GM12875 (cell line): ENCODE results near the gene ZNF408.
"Not testable (repeated sequence)": the region's sequence is repeated elsewhere in the genome, so short reads cannot be mapped to it uniquely, and the experiment has no call there.

Experiments
- H3K4me3 ChIP-seq: one replicate; pipeline ENCODE4 v1.5.1; 2011; ENCODE audit warnings: low read depth, low read length, control low read depth
- CTCF ChIP-seq: IDR thresholded peaks from 2 replicates; pipeline ENCODE4 v1.5.1; 2011; ENCODE audit warnings: low read depth, mild to moderate bottlenecking, control low read depth, inconsistent platforms, low read length, moderate library complexity, borderline replicate concordance; ENCODE audit not compliant: insufficient read depth

ZNF408 gene

GRCh38 chr11:46711303-46711702 is 10.5 kb downstream of the ZNF408 start:
- H3K4me3 ChIP-seq = no peak overlapping the region
- no peak for TF ChIP-seq CTCF

DNA sequence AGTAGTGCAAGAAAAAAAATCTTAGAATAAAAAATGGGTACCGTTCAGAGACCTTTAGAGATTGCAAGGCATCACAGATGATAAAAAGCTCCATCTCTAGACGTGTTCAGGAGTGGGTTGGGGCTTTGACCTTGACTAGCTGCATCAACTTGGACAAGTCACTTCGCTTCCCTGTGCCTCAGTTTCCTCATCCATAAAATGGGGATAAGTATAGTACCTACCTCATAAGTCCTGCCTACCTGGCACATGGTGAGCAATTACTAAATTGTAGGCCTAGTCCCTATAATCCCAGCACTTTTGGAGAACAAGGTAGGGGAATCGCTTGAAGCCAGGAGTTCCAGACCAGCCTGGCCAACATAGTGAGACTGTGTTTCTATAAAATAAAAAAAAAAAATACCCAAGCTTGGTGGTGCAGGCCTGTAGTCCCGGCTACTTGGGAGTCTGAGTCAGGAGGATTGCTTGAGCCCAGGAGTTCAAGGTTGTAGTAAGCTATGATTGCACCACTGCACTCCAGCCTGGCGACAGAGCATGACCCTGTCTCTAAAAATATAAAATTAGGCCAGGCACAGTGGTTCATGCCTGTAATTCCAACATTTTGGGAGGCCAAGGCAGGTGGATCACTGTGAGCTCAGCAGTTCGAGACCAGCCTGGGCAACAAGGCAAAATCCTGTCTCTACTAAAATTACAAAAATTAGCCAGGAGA is 12.2 kb downstream of the ZNF408 start:
- TF ChIP-seq CTCF = no peak
- no peak overlapping the region for H3K4me3 ChIP-seq

DNA sequence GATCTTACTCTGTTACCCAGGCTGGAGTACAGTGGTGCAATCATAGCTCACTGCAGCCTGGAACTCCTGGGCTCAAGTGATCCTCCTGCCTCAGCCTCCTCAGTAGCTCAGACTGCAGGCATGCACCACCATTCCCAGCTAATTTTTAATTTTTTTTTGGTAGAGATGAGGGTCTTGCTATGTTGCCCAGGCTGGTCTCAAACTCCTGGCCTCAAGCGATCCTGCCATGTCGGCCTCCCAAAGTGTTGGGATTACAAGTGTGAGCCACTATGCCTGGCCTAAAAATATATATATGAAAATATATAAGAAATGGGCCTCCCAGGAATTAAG is 17.0 kb downstream of the ZNF408 start:
- not testable (repeated sequence) for H3K4me3 ChIP-seq

GRCh38 chr11:46718155-46719019 is 17.6 kb downstream of the ZNF408 start:
- TF ChIP-seq CTCF = no peak
- no peak overlapping the region for H3K4me3 ChIP-seq

DNA sequence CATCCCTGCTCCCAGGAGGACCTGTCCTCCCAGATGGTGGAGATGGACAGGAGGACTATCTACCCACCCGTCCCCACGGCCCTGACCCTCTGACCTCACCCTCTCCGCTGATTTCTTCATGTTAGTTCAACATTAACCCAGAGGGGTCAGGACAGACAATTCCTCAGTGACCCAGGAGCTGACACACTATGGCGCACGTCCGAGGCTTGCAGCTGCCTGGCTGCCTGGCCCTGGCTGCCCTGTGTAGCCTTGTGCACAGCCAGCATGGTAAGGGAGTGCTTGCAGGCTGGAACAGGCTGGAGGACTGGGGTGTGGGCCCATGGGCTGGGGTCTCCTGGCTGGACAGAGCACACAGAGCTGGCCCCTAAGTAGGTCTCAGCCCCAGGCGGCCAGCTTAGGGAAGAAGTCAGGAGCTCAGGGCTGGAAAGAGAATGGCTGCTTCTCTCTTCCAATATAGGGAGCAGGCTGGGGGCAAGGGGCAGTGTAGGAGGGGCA is 18.3 kb downstream of the ZNF408 start, which contains the start of gene F2:
Gene F2, plus strand, starts transcription at position 166 of the 495 bp plus-strand sequence. Its CDS starts 23 bp downstream, at position 189.
- no peak for TF ChIP-seq CTCF
- H3K4me3 ChIP-seq = no peak within 1 kb of the TSS

- no peak overlapping the region for H3K4me3 ChIP-seq
- no peak for TF ChIP-seq CTCF
Measured at GRCh38 chr11:46719543-46720218, 18.9 kb downstream of the ZNF408 start.

DNA sequence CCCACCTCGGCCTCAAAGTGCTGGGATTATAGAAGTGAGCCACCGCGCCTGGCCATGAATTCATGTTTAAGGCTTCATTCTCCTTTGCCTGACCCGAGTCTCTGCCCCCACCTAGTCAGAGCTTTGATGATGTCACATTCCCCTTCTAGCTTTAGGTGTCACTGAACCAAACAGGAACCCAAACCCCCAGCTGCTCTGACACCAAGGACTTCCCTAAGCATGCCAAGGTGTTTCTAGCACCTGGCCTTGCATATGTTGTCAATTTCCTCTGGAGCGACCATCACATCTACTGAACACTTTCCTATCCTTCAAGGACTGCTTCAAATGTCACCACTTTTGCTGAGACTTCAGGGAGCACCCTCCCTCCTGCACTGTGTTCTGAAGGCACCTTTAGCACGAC is 20.5 kb downstream of the ZNF408 start:
- H3K4me3 ChIP-seq = no peak overlapping the region
- no peak for TF ChIP-seq CTCF
